HepG2 (cell line): ENCODE results near the gene WWC1. TPM values are rescaled to one million over a fixed set of nuclear protein-coding genes. Genes with fewer than 3 reads are reported as not detected.

Experiments used
- BHLHE40 ChIP-seq: IDR thresholded peaks from 2 replicates; pipeline ENCODE4 v1.6.1; 2011; ENCODE audit warnings: low read length, improper control_type of control experiment
- FOSL1 ChIP-seq: sonication (generic); formaldehyde crosslinking; IDR thresholded peaks from 2 replicates; pipeline ENCODE4 v1.9.0; 2021; ENCODE audit warnings: missing genetic modification reagents, borderline replicate concordance
- GATA4 ChIP-seq: sonication (generic); IDR thresholded peaks from 2 replicates; pipeline ENCODE4 v1.6.1; 2016; ENCODE audit warnings: antibody characterized with exemption, low read depth, borderline replicate concordance
- NAIF1 ChIP-seq: sonication (generic); formaldehyde crosslinking; IDR thresholded peaks from 2 replicates; pipeline ENCODE4 v1.5.0; 2020; ENCODE audit warnings: mild to moderate bottlenecking, missing genetic modification reagents, borderline replicate concordance
- PHF8 ChIP-seq: sonication (generic); formaldehyde crosslinking; IDR thresholded peaks from 2 replicates; pipeline ENCODE4 v1.5.0; 2020; ENCODE audit warnings: missing genetic modification reagents
- RELA ChIP-seq: sonication (generic); formaldehyde crosslinking; IDR thresholded peaks from 2 replicates; pipeline ENCODE4 v1.4.0; 2020; ENCODE audit warnings: missing genetic modification reagents
- SAFB2 ChIP-seq: sonication (generic); formaldehyde crosslinking; IDR thresholded peaks from 2 replicates; pipeline ENCODE4 v1.5.1; 2020; ENCODE audit warnings: missing genetic modification reagents, low read depth, mild to moderate bottlenecking, borderline replicate concordance
- SSRP1 ChIP-seq: IDR thresholded peaks from 2 replicates; pipeline ENCODE4 v1.6.1; 2016; ENCODE audit warnings: control low read depth
- ZBTB20 ChIP-seq: sonication (generic); formaldehyde crosslinking; IDR thresholded peaks from 2 replicates; pipeline ENCODE4 v1.8.1; 2023; ENCODE audit warnings: missing genetic modification reagents, low read depth, mild to moderate bottlenecking, borderline replicate concordance
- ZGPAT ChIP-seq: IDR thresholded peaks from 2 replicates; pipeline ENCODE4 v1.6.1; 2016; ENCODE audit warnings: mild to moderate bottlenecking
- ZNF180 ChIP-seq: sonication (generic); formaldehyde crosslinking; IDR thresholded peaks from 2 replicates; pipeline ENCODE4 v1.4.0; 2020; ENCODE audit warnings: low read depth, missing genetic modification reagents, borderline replicate concordance
- ZNF337 ChIP-seq: sonication (generic); formaldehyde crosslinking; IDR thresholded peaks from 2 replicates; pipeline ENCODE4 v1.5.1; 2020; ENCODE audit warnings: missing genetic modification reagents, low read depth, mild to moderate bottlenecking, borderline replicate concordance
- ZNF503 ChIP-seq: sonication (generic); formaldehyde crosslinking; IDR thresholded peaks from 2 replicates; pipeline ENCODE4 v1.4.0; 2020; ENCODE audit warnings: missing genetic modification reagents
- ZNF557 ChIP-seq: sonication (generic); formaldehyde crosslinking; IDR thresholded peaks from 2 replicates; pipeline ENCODE4 v1.4.0; 2020; ENCODE audit warnings: missing genetic modification reagents
- ZNF598 ChIP-seq: sonication (generic); formaldehyde crosslinking; IDR thresholded peaks from 2 replicates; pipeline ENCODE4 v1.5.1; 2020; ENCODE audit warnings: mild to moderate bottlenecking, missing genetic modification reagents, borderline replicate concordance
- ZNF839 ChIP-seq: sonication (generic); formaldehyde crosslinking; IDR thresholded peaks from 2 replicates; pipeline ENCODE4 v1.4.0; 2020; ENCODE audit warnings: missing genetic modification reagents, mild to moderate bottlenecking, borderline replicate concordance
- ZSCAN29 ChIP-seq: sonication (generic); formaldehyde crosslinking; conservative IDR thresholded peaks from 2 replicates; pipeline ENCODE4 v1.4.0; 2020; ENCODE audit warnings: mild to moderate bottlenecking, missing genetic modification reagents
- polyA plus RNA-seq, 8 experiments: library from polyadenylated mRNA; depleted of rRNA in 3 of 8; stranded (reverse) in 7 of 8; unstranded in 1 of 8; fragments of >200 nt; fragmentation: Illumina TruSeq in 4 of 8; extraction: Trizol in 4 of 8; gene quantifications; 2 replicates each; pipeline versions ENCODE4 v1.2.1 to v1.2.3, GENCODE V29; 2011 to 2016; ENCODE audit warnings: low read depth in 4 of 8, missing spikeins in 1 of 8, mixed read lengths in 1 of 8; ENCODE audit not compliant: insufficient read depth in 1 of 8
- total RNA-seq, 5 experiments: library from RNA; depleted of rRNA; stranded (reverse); fragments of >200 nt; fragmentation: Illumina TruSeq; extraction: Trizol; gene quantifications; 2 replicates each; pipeline ENCODE4 v1.2.3, GENCODE V29; 2016; ENCODE audit warnings: low read depth in 1 of 5
- TF ChIP-seq, protein P1 (sequence below): sonication (generic); formaldehyde crosslinking; IDR thresholded peaks from 2 replicates; pipeline ENCODE4 v1.4.0; 2020; ENCODE audit warnings: missing genetic modification reagents
- TF ChIP-seq, protein P2 (sequence below): sonication (generic); formaldehyde crosslinking; IDR thresholded peaks from 2 replicates; pipeline ENCODE4 v1.4.0; 2020; ENCODE audit warnings: mild to moderate bottlenecking, low read depth, missing genetic modification reagents
- TF ChIP-seq, protein P3 (sequence below): sonication (generic); formaldehyde crosslinking; IDR thresholded peaks from 2 replicates; pipeline ENCODE4 v1.8.1; 2023; ENCODE audit warnings: missing genetic modification reagents, inconsistent platforms, borderline replicate concordance

Gene WWC1
- total and polyA plus RNA-seq, 2 of the 13 experiments (the other 11 are each of a cell fraction or from before 2014, with no cell fraction given) = 8.3 to 17.9 TPM

DNA sequence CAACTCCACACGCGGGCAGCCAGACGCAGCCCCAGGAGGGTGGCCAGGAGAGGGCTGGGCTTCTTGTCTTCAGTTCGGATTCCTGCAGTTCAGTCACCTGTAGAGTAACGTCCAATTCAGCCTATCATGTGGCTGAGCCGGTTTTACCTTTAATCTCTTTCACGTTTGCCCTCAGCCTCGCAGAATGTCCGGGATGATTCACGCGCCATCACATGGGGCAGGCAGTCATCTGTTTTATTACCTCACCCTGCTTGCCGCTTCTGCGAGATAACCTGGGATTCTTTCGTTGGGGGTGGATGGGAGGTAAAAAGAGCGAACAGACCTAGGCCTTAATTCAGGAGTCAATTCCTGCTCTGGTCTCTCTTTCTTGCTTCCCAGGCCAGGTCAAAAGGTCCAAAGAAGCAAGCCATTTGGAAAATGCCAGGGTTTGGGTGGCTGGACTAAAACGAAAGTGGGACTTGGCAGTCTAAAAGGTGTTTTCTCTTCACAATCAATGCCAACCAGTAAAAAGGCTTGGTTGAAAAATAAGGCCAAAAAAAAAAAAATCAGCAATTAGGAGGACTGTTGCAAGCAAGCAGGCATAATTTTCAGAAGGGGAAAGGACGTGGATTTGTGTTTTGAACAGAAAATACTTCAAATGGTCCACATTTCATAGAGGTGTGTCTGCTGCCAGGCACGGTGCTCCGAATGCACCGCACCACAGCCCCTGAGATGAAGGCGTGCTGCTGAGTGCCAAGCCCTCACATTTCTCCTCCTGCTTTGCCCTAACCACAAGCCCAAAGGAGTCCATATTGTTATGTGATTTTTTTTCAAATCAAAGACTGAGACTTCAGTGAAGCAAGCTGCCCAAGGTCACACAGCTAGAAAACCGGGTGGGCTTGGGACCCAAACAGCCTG is 2.8 kb upstream of the WWC1 start (continued):
- no peak for TF ChIP-seq ZGPAT (CRISPR knock-in tag)
- no peak for TF ChIP-seq ZNF337 (CRISPR knock-in tag)
- TF ChIP-seq SAFB2 (CRISPR knock-in tag) = no peak
- no peak for TF ChIP-seq ZSCAN29 (CRISPR knock-in tag)
- TF ChIP-seq ZBTB20 (CRISPR knock-in tag) = no peak
- TF ChIP-seq ZNF598 = no peak
- TF ChIP-seq, protein P1, sequence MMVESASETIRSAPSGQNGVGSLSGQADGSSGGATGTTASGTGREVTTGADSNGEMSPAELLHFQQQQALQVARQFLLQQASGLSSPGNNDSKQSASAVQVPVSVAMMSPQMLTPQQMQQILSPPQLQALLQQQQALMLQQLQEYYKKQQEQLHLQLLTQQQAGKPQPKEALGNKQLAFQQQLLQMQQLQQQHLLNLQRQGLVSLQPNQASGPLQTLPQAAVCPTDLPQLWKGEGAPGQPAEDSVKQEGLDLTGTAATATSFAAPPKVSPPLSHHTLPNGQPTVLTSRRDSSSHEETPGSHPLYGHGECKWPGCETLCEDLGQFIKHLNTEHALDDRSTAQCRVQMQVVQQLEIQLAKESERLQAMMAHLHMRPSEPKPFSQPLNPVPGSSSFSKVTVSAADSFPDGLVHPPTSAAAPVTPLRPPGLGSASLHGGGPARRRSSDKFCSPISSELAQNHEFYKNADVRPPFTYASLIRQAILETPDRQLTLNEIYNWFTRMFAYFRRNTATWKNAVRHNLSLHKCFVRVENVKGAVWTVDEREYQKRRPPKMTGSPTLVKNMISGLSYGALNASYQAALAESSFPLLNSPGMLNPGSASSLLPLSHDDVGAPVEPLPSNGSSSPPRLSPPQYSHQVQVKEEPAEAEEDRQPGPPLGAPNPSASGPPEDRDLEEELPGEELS (CRISPR knock-in tag) = 0 out of 2 replicates have a peak, but pooled peaks have one; percentile 34
- TF ChIP-seq, protein P2, sequence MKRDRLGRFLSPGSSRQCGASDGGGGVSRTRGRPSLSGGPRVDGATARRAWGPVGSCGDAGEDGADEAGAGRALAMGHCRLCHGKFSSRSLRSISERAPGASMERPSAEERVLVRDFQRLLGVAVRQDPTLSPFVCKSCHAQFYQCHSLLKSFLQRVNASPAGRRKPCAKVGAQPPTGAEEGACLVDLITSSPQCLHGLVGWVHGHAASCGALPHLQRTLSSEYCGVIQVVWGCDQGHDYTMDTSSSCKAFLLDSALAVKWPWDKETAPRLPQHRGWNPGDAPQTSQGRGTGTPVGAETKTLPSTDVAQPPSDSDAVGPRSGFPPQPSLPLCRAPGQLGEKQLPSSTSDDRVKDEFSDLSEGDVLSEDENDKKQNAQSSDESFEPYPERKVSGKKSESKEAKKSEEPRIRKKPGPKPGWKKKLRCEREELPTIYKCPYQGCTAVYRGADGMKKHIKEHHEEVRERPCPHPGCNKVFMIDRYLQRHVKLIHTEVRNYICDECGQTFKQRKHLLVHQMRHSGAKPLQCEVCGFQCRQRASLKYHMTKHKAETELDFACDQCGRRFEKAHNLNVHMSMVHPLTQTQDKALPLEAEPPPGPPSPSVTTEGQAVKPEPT (CRISPR knock-in tag) = 0 out of 2 replicates have a peak, but pooled peaks have one; percentile 37
- 0 out of 2 replicates have a peak, but pooled peaks have one; percentile 30 for TF ChIP-seq PHF8 (CRISPR knock-in tag)
- no peak for TF ChIP-seq GATA4
- TF ChIP-seq BHLHE40 = peak; percentile 62; the same call in 1 of the 2 replicates
- no peak for TF ChIP-seq RELA
- TF ChIP-seq, protein P3, sequence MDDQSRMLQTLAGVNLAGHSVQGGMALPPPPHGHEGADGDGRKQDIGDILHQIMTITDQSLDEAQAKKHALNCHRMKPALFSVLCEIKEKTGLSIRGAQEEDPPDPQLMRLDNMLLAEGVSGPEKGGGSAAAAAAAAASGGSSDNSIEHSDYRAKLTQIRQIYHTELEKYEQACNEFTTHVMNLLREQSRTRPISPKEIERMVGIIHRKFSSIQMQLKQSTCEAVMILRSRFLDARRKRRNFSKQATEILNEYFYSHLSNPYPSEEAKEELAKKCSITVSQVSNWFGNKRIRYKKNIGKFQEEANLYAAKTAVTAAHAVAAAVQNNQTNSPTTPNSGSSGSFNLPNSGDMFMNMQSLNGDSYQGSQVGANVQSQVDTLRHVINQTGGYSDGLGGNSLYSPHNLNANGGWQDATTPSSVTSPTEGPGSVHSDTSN = 0 out of 2 replicates have a peak, but pooled peaks have one; percentile 26
- no peak for TF ChIP-seq ZNF557 (CRISPR knock-in tag)
- 0 out of 2 replicates have a peak, but pooled peaks have one; percentile 15 for TF ChIP-seq FOSL1 (CRISPR knock-in tag)
- TF ChIP-seq SSRP1 (CRISPR knock-in tag) = no peak
- TF ChIP-seq NAIF1 = no peak
- no peak for TF ChIP-seq ZNF503 (CRISPR knock-in tag)
- TF ChIP-seq ZNF839 (CRISPR knock-in tag) = no peak
- TF ChIP-seq ZNF180 (CRISPR knock-in tag) = no peak
